ENCODE data around the gene AP1G2. TPM values are rescaled to one million over a fixed set of nuclear protein-coding genes. Genes with fewer than 3 reads are reported as not detected.
A peak's percentile ranks its signal among the peaks of the same experiment; 100 is the strongest.

Gene AP1G2
- total RNA-seq, 4 donors from 2014 or later: 71.6 to 128 (median 114) TPM

DNA sequence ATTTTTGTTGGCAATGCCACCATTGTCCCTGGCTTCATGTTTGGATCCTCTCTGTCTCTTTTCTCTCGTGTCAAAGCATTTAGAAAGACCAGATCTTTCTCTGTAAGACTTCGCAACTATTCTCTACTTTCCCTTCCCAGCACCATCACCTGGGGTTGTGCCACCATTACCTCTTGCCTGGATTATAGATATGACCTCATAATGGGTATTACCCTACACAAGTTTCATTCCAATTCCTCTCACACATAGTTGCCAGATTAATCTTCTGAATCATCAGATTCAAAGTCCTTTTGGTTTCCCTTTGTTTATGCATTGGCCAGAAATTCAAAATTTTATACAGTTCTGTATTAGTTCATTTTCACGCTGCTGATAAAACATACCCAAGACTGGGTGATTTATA lies 41.4 kb upstream of the AP1G2 start:
- no peak for DNase-seq

DNA sequence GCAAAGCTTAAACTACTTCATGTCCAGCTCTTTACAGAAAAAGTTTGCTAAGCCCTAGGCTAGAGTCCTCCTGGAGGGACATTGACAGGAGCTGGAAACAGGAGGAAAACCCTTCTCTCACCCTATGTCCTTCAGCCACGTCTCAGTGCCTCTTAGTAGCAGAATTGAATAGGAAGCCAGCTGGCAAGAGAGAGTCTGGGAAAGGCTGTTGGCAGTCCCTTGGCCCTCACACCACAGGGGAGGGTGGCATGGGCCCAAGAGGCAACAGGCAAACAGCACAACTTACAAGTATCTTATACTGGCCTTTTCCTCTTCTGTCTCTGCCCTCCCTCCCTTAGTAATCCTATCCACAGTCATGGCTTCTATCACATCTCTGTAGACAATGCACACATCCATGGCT lies 40.9 kb upstream of the AP1G2 start:
- H3K4me3 ChIP-seq (replicated peaks in 1 of 3): no peak overlapping the region
- no peak overlapping the region for H3K27ac ChIP-seq
- H3K27me3 ChIP-seq: no peaks in the 10 kb centered on the region
- intact Hi-C loops (cut with DNase I): no loop called here
- H3K4me1 ChIP-seq: peaks cover 0 to 2% of the 10 kb centered on the region in 2 donors
- peak; percentile 57 to 85 for DNase-seq
- H3K36me3 ChIP-seq: no peaks in the 10 kb centered on the region
- H3K9me3 ChIP-seq: no peaks in the 10 kb centered on the region
- WGBS, 2 donors: 10 to 22% methylated on average over 1 of the region's 1 CpG
- TF ChIP-seq, protein P1, sequence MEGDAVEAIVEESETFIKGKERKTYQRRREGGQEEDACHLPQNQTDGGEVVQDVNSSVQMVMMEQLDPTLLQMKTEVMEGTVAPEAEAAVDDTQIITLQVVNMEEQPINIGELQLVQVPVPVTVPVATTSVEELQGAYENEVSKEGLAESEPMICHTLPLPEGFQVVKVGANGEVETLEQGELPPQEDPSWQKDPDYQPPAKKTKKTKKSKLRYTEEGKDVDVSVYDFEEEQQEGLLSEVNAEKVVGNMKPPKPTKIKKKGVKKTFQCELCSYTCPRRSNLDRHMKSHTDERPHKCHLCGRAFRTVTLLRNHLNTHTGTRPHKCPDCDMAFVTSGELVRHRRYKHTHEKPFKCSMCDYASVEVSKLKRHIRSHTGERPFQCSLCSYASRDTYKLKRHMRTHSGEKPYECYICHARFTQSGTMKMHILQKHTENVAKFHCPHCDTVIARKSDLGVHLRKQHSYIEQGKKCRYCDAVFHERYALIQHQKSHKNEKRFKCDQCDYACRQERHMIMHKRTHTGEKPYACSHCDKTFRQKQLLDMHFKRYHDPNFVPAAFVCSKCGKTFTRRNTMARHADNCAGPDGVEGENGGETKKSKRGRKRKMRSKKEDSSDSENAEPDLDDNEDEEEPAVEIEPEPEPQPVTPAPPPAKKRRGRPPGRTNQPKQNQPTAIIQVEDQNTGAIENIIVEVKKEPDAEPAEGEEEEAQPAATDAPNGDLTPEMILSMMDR (IDR thresholded peaks at IDR 0.05): no peak
- no peak for TF ChIP-seq POLR2A (IDR thresholded peaks at IDR 0.05)

More for the DNA sequence above, 41.4 kb upstream of the AP1G2 start:
- WGBS, 2 donors: 92 to 94% methylated on average over 3 of the region's 3 CpGs
- Histone ChIP-seq H3K27me3 (no peaks in the 10 kb centered on the region), H3K36me3 (no peaks in the 10 kb centered on the region), H3K27ac (no peak overlapping the region), H3K9me3 (no peaks in the 10 kb centered on the region), H3K4me1 (peaks cover 0 to 2% of the 10 kb centered on the region in 2 donors), H3K4me3 (replicated peaks in 1 of 3) (no peak overlapping the region)
- TF ChIP-seq, protein P1 (IDR thresholded peaks at IDR 0.05): no peak
- no peak for TF ChIP-seq POLR2A (IDR thresholded peaks at IDR 0.05)
- intact Hi-C loops (cut with DNase I): no loop called here

DNA sequence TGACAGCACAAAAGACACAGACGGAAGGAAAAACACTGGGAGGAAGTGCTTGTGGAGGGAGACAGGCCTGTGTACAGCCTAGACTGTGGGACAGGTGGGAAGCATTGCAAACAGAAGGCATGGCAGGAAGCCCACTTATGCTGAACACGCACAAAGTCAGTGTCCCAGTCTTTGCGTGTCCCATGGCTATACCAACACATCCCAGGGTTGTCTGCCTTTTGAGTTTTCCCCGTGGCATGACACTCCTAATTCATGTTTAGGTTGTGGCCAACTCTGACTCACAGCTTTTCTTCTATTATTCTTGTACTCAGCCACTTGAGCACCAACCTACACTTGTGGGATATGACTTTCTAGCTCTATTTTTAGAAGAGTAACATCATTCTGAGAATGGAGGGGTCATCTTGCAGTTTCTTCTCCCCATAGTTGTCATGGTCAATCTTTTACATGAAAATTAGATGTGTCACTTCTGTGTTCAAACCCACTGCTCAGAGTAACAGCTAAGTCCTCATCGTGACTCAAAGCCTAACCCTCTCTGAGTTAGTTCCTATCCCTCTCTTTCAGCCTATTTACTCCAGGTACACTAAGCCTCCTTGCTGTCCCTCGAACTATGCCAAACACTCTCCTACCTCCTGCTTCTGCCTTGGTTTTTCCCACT lies 38.5 kb upstream of the AP1G2 start:
- intact Hi-C loops (cut with DNase I): no loop called here
- Histone ChIP-seq H3K27ac (no peak overlapping the region), H3K4me1 (no peaks in the 10 kb centered on the region), H3K27me3 (no peaks in the 10 kb centered on the region), H3K4me3 (replicated peaks in 1 of 3) (no peak overlapping the region), H3K9me3 (no peaks in the 10 kb centered on the region), H3K36me3 (no peaks in the 10 kb centered on the region)
- no peak for DNase-seq
- WGBS, 2 donors: 60 to 69% methylated on average over 6 of the region's 6 CpGs
- no peak for TF ChIP-seq POLR2A (IDR thresholded peaks at IDR 0.05)
- TF ChIP-seq, protein P1 (IDR thresholded peaks at IDR 0.05): no peak

DNA sequence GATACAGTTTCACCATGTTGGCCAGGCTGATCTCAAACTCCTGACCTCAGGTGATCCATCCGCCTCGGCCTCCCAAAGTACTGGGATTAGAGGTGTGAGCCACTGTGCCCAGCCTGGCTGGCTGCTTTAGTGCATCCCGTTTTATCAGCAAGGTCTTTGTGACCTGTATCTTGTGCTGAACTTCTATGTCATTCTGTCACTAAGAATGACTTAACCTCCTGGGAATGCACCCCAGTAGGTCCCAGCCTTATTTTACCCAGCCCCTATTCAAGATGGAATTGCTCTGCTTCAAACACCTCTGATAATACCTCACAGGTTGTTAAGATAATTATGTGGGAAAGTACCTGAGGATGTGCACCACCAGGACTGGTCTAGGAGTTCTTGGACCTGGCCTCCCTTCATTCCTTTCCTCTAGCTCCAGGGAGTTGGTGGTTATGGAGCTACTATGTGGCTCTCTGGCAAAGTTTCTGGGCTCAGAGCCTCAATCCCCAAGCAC lies 37.1 kb upstream of the AP1G2 start:
- WGBS, 2 donors: 88 to 94% methylated on average over 3 of the region's 3 CpGs
- Histone ChIP-seq H3K4me1 (no peaks in the 10 kb centered on the region), H3K36me3 (no peaks in the 10 kb centered on the region), H3K4me3 (replicated peaks in 1 of 3) (no peak overlapping the region), H3K27me3 (no peaks in the 10 kb centered on the region), H3K9me3 (no peaks in the 10 kb centered on the region), H3K27ac (no peak overlapping the region)
- intact Hi-C loops (cut with DNase I): no loop called here
- TF ChIP-seq, protein P1 (IDR thresholded peaks at IDR 0.05): no peak
- no peak for TF ChIP-seq POLR2A (IDR thresholded peaks at IDR 0.05)
- no peak for DNase-seq

DNA sequence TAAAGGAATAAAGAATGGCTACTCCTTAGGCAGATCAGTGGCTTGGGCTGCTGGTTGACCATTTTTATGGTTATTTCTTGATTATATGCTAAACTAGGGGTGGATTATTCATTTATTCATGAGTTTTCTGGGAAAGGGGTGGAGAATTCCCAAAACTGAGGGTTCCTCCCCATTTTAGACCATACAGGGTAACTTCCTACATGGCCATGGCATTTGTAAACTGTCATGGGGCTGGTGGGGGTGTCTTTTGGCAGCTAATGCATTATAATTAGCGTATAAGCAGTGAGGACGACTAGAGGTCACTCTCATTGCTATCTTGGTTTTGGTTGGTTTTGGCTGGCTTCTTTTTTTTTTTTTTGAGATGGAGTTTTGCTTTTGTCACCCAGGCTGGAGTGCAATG lies 36.6 kb upstream of the AP1G2 start:
- TF ChIP-seq, protein P1 (IDR thresholded peaks at IDR 0.05): no peak
- no peak for TF ChIP-seq POLR2A (IDR thresholded peaks at IDR 0.05)
- DNase-seq: no peak
- Histone ChIP-seq H3K4me1 (no peaks in the 10 kb centered on the region), H3K27ac (no peak overlapping the region), H3K9me3 (no peaks in the 10 kb centered on the region), H3K36me3 (no peaks in the 10 kb centered on the region), H3K27me3 (no peaks in the 10 kb centered on the region), H3K4me3 (replicated peaks in 1 of 3) (no peak overlapping the region)
- 90 to 91% methylated on average over 2 of the region's 2 CpGs for WGBS, 2 donors
- intact Hi-C loops (cut with DNase I): no loop called here

Data from thyroid gland (tissue), 4 donors.